ENCODE results near the gene NEURL3. TPM values are rescaled to one million over a fixed set of nuclear protein-coding genes. Genes with fewer than 3 reads are reported as not detected.

Gene NEURL3
- total and polyA plus RNA-seq, 2 donors (not counting 3 experiments of a cell fraction or from before 2014, with no cell fraction given), result not detected

GRCh38 chr2:96548558-96549465 is 43.7 kb upstream of the NEURL3 start:
- DNase-seq (ENCODE audit: low read depth, low spot score) (no peak), FAIRE-seq (no peak)
- Histone ChIP-seq H3K79me2 (ENCODE audit: control insufficient read depth, insufficient read depth, low read length) (peaks cover 8% of the 10 kb centered on the region), H3K4me1 (ENCODE audit: control insufficient read depth, extremely low read depth, insufficient read depth, low read length) (no peaks in the 10 kb centered on the region), H3K4me2 (ENCODE audit: insufficient read depth, low read length) (no peak overlapping the region), H3K9ac (replicated peaks; ENCODE audit: extremely low read depth, insufficient read depth, low read length) (no peak overlapping the region), H3K4me3 (replicated peaks in 1 of 3; ENCODE audit: insufficient read depth in 1 of 3, low read depth in 1 of 3, low read length in 3 of 3) (no peak overlapping the region), H3K9me1 (replicated peaks; ENCODE audit: control insufficient read depth, extremely low read depth, insufficient read depth, low read length) (no peaks in the 10 kb centered on the region), H3K27ac (ENCODE audit: insufficient read depth, low read depth, low read length) (no peak overlapping the region), H4K20me1 (replicated peaks; ENCODE audit: control insufficient read depth, extremely low read depth, insufficient read depth, low read length) (no peaks in the 10 kb centered on the region), H3K36me3 (ENCODE audit: control insufficient read depth in 2 of 2, extremely low read depth in 1 of 2, insufficient read depth in 2 of 2, low read length in 2 of 2) (peaks cover 5 to 41% of the 10 kb centered on the region in 2 experiments), H2AFZ (ENCODE audit: low read depth, low read length) (no peak overlapping the region), H3K27me3 (ENCODE audit: control insufficient read depth in 2 of 2, insufficient read depth in 2 of 2, low read length in 2 of 2) (no peaks in the 10 kb centered on the region), H3K9me3 (replicated peaks; ENCODE audit: control insufficient read depth, insufficient read depth, low read length) (no peaks in the 10 kb centered on the region)
- TF ChIP-seq FOS (IDR thresholded peaks at IDR 0.05; ENCODE audit: borderline replicate concordance, insufficient read depth, low read length), result no peak
- TF ChIP-seq POLR2A (IDR thresholded peaks at IDR 0.05; ENCODE audit: low read depth, low read length), result no peak
- TF ChIP-seq JUN (IDR thresholded peaks at IDR 0.05; ENCODE audit: borderline replicate concordance, insufficient read depth, insufficient read length, low read depth), result no peak
- no peak for TF ChIP-seq EZH2 (IDR thresholded peaks at IDR 0.05; ENCODE audit: borderline replicate concordance, low read depth, low read length, severe bottlenecking)
- TF ChIP-seq POLR2AphosphoS5 (IDR thresholded peaks at IDR 0.05; ENCODE audit: insufficient read depth, low read depth, low read length), result no peak
- no peak for TF ChIP-seq MYC (IDR thresholded peaks at IDR 0.05; ENCODE audit: low read depth, low read length)
- intact Hi-C loops (cut with micrococcal nuclease) (no loop called here), dilution Hi-C loops (cut with MboI; ENCODE audit: extremely low pct_ligation_motif_present, low sequenced_read_pairs) (no loop called here)
- BruUV-seq (replicated peaks), result no TSS peak
- ChIA-PET POLR2A (no interaction called here), CTCF (interaction anchor here (1.0 to 11.6 kb wide), 5 partner anchors 10 to 39 kb away, joined by 3 to 130 read pairs (median 5); partner anchors contain the start of gene ARID5A)

DNA sequence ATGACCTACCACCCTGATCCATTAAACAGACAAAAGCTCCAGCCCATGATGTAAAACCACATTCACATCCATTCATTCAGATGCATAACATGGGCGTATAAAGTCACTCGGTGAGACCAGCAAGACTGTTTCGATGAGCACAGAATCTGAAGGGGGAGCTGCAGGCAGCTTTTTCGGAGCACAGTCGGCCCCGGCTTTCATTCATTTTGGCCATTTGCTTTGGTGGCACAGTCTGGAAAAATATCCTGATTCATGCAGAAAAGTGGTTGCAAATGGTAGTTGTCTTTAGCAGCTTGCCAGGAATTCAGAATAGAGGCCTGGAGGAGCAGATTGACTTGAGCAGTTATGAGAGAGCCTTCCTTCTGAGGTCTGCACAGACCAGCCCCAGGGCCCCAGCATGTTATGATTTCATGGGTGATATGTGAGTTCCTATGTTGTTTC is 42.6 kb upstream of the NEURL3 start:
- FAIRE-seq, result no peak
- no TSS peak for BruUV-seq (replicated peaks)
- intact Hi-C loops (cut with micrococcal nuclease), result no loop called here
- Histone ChIP-seq H3K9ac (replicated peaks; ENCODE audit: extremely low read depth, insufficient read depth, low read length) (no peak overlapping the region), H3K79me2 (ENCODE audit: control insufficient read depth, insufficient read depth, low read length) (peaks cover 8% of the 10 kb centered on the region), H3K4me3 (replicated peaks in 1 of 3; ENCODE audit: insufficient read depth in 1 of 3, low read depth in 1 of 3, low read length in 3 of 3) (no peak overlapping the region), H3K36me3 (ENCODE audit: control insufficient read depth in 2 of 2, extremely low read depth in 1 of 2, insufficient read depth in 2 of 2, low read length in 2 of 2) (peaks cover 5 to 42% of the 10 kb centered on the region in 2 experiments), H2AFZ (ENCODE audit: low read depth, low read length) (no peak overlapping the region), H3K4me2 (ENCODE audit: insufficient read depth, low read length) (no peak overlapping the region), H3K27ac (ENCODE audit: insufficient read depth, low read depth, low read length) (no peak overlapping the region), H3K9me3 (replicated peaks; ENCODE audit: control insufficient read depth, insufficient read depth, low read length) (no peaks in the 10 kb centered on the region), H3K27me3 (ENCODE audit: control insufficient read depth in 2 of 2, insufficient read depth in 2 of 2, low read length in 2 of 2) (no peaks in the 10 kb centered on the region), H3K4me1 (ENCODE audit: control insufficient read depth, extremely low read depth, insufficient read depth, low read length) (no peaks in the 10 kb centered on the region), H3K9me1 (replicated peaks; ENCODE audit: control insufficient read depth, extremely low read depth, insufficient read depth, low read length) (no peaks in the 10 kb centered on the region), H4K20me1 (replicated peaks; ENCODE audit: control insufficient read depth, extremely low read depth, insufficient read depth, low read length) (no peaks in the 10 kb centered on the region)
- ChIA-PET POLR2A (interaction anchor here (0.6 kb wide), 1 partner anchor 381 kb away, joined by 3 read pairs; no protein-coding TSS in a partner anchor), CTCF (interaction anchor here (0.7 to 11.6 kb wide), 5 partner anchors 9 to 213 kb away, joined by 3 to 130 read pairs (median 5); partner anchors contain the start of genes ARID5A and CNNM4)
- dilution Hi-C loops (cut with MboI; ENCODE audit: extremely low pct_ligation_motif_present, low sequenced_read_pairs), result no loop called here
- TF ChIP-seq JUN (IDR thresholded peaks at IDR 0.05; ENCODE audit: borderline replicate concordance, insufficient read depth, insufficient read length, low read depth) (no peak), MYC (IDR thresholded peaks at IDR 0.05; ENCODE audit: low read depth, low read length) (no peak), GATA2 (IDR thresholded peaks at IDR 0.05; ENCODE audit: insufficient read depth, insufficient read length, low read depth, low read length) (no peak), POLR2A (IDR thresholded peaks at IDR 0.05; ENCODE audit: low read depth, low read length) (no peak), CTCF (IDR thresholded peaks at IDR 0.05; ENCODE audit: extremely low read depth in 1 of 2, insufficient read depth in 1 of 2, low read depth in 1 of 2, low read length in 2 of 2) (no peak), FOS (IDR thresholded peaks at IDR 0.05; ENCODE audit: borderline replicate concordance, insufficient read depth, low read length) (no peak), POLR2AphosphoS5 (IDR thresholded peaks at IDR 0.05; ENCODE audit: insufficient read depth, low read depth, low read length) (no peak), EZH2 (IDR thresholded peaks at IDR 0.05; ENCODE audit: borderline replicate concordance, low read depth, low read length, severe bottlenecking) (no peak), MAX (IDR thresholded peaks at IDR 0.05; ENCODE audit: insufficient read depth, insufficient read length) (no peak)
- DNase-seq (ENCODE audit: low read depth, low spot score), result no peak

Data from endothelial cell of umbilical vein (primary cell).